Myocyte (in vitro differentiated cells): ENCODE results near the gene HCFC1. TPM values are rescaled to one million over a fixed set of nuclear protein-coding genes. Genes with fewer than 3 reads are reported as not detected.

Experiments
- DNase-seq: peaks from one replicate; pipeline ENCODE4 v3.0.0-alpha.2; 2012; ENCODE audit warnings: low read depth
- microRNA counts: library from miRNA; unstranded; fragments of <30 nt; microRNA quantifications from one replicate; lab custom pipeline; 2016
- microRNA-seq: library from miRNA; unstranded; fragments of <30 nt; microRNA quantifications from one replicate; pipeline ENCODE4, GENCODE V29; 2016
- total RNA-seq: library from RNA; depleted of rRNA; stranded (reverse); fragments of >200 nt; gene quantifications from 2 replicates; pipeline ENCODE4 v1.2.3, GENCODE V29; 2014

Gene HCFC1
- total RNA-seq, 1 donor from 2014 or later, result 27.1 TPM

DNA sequence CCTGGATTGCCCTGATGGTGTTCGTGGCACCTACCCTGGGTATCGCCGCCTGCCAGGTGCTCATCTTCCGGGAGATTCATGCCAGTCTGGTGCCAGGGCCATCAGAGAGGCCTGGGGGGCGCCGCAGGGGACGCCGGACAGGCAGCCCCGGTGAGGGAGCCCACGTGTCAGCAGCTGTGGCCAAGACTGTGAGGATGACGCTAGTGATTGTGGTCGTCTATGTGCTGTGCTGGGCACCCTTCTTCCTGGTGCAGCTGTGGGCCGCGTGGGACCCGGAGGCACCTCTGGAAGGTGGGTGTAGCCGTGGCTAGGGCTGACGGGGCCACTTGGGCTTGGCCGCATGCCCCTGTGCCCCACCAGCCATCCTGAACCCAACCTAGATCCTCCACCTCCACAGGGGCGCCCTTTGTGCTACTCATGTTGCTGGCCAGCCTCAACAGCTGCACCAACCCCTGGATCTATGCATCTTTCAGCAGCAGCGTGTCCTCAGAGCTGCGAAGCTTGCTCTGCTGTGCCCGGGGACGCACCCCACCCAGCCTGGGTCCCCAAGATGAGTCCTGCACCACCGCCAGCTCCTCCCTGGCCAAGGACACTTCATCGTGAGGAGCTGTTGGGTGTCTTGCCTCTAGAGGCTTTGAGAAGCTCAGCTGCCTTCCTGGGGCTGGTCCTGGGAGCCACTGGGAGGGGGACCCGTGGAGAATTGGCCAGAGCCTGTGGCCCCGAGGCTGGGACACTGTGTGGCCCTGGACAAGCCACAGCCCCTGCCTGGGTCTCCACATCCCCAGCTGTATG is 65.3 kb downstream of the HCFC1 start:
- DNase-seq, result no peak

DNA sequence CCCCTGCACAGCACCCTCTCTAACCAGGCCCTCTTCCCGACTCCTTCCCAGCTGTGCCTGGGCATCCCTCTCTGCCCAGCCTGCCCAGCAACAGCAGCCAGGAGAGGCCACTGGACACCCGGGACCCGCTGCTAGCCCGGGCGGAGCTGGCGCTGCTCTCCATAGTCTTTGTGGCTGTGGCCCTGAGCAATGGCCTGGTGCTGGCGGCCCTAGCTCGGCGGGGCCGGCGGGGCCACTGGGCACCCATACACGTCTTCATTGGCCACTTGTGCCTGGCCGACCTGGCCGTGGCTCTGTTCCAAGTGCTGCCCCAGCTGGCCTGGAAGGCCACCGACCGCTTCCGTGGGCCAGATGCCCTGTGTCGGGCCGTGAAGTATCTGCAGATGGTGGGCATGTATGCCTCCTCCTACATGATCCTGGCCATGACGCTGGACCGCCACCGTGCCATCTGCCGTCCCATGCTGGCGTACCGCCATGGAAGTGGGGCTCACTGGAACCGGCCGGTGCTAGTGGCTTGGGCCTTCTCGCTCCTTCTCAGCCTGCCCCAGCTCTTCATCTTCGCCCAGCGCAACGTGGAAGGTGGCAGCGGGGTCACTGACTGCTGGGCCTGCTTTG is 66.0 kb downstream of the HCFC1 start:
- DNase-seq, result no peak

DNA sequence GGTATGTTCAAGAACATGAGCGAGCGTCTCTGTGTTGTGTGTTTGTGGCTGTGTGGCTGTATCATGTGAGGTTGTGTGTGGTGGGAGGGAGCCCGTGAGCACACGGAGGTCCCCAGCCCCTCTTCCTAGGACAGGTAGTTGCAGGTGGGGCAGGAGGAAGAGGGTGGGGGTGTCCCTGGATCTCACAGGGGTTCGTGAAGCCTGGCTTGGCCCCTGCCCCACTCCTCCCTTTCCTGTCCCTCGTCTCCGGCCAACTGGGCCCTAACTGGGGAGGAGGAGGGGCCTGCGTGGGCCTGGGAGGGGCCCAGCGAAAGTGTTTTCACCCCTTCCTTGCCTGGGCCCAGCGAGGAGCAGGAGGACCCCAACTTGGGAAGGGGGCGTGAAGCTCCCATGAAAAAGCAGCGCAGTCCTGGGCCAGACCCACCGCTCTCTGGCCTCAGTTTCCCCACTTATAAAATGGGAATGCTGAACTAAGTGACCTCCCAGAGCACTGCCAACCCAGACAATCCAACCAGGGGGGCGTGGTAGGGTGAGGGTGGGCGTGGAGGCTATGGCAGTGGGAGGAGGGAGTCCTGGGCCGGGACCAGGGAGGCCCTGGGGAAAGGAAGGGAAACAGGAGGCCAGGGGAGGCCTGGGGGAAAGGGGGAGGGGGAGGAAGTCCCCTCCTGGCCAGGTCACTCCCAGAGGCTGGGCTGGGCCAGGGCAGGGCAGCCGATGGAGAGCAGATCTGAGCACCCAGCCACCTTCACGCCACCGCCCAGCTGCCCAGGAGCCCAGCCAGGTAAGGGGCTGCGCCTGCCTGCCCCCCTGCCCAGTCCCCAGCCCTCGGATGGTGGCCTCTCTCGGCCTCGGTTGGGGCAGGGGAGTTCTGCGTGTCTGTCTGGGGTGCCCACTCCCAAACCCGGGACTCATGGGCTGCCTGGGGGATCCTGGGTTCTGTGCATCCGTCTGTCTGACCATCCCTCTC is 67.3 kb downstream of the HCFC1 start, which contains the start of gene AVPR2:
Gene AVPR2 (plus strand): TSS at position 683 of the 967 bp plus-strand sequence. CDS start 473 bp downstream, outside the sequence.
- no peak for DNase-seq

DNA sequence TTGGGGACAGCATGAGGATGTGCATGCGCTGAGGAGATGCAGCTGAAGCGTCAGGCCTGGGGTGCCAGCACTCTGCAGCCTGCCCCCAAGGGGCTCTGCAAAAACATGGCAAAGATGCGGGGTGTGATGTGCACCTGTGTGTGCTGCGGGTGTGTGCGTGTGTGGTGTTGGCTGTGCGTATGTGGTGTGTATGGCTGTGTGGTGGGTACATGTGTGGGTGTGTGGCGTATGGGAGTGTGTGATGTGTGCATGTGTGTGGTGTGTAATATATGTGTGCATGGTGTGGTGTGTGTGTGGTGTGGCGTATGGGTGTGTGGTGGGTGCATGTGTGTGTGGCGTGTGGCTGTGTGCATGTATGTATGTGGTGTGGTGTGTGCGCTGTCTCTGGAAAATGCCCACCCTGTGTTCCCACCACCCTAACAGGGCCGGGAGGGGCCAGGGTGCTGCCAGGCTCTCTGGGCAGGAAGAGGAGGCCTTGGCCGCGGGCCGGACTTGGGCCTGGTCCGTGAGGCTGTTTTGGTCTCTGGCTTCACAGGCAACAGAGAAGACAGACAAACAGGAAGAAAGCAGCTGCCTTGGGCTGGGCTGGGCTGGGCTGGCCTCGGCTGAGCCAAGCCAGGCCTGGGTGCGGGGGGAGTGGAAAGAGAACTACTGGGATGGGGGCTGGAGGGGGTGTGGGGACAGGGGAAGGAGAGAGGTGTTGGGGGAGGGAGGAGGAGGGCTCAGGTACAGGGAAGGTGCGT is 68.2 kb downstream of the HCFC1 start:
- DNase-seq, result peak; percentile 61

DNA sequence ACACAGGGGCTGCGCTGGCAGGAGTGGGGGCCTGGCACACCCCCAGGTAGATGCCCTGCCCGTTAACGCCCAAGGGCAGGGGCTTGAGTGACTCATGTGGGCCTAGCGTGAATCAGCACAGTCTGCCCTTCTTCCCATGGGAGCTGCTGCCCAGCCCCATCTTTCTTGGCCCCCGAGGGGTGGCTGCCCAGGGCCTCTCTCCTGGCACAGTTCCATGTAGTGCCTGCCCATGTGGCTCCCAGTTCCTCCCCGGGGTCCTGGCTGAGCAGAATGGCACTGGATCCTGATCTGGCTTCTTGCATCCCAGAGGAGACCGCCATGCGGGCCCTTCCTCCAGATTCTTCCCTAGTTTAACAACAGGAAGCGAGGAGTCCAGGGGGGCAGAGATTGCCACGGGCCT is 69.2 kb downstream of the HCFC1 start:
- DNase-seq, result no peak

DNA sequence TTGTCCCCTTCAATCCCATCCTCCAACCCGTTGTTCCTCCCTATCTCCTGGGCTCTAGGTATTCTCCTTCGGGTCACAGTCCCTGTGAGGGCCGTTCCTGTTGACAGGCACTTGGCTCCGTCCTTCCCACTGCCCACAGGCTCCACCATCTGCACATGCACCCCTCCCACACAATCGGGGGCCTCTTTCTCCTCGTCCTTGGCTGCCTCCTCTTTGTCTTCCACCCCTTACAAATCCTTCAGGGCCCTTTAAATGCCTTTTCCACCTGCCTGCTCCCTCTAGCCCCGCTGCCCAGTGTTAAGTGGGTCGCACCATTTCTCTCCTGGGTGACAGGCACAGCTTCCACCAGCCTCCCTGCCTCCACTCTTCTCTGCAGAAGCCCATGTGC is 69.9 kb downstream of the HCFC1 start:
- DNase-seq, result no peak

DNA sequence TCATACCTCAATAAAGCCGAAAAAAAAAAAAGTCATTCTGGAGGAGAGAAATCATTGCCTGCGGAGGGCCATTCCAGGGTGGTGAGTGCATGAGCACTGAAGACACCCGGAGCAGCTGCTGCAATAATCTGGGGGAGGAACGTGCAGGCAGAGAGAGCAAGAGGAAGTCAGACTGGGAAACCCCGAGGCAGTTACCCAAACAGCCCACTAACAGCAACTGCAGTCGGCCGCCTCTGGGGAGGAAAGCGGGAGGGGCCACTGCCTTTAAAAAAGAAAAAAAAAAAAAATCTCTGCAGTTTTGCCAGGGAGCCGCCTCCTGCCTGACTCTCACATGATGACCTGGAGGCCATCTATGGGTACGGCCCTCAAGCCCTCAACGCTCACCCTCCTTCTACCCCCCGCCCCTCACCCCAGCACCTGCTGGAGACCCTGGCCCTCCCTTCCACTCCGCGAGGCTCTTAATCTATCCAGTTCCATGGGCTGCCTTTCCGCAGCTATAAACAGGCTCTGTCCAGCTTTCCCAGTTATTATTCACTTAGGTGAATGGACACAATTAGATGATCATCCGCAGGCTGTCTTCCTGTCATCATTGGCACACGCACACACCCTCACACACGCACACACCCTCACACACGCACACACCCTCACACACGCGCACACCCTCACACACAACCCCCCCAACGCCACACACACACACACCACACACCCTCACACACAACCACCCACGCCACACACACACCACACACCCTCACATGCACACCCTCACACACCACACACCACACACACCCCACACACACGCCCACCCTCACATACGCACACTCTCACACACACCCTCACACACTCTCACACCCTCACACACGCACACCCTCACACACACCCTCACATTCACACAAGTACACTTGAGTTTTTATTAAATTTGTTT is 70.5 kb downstream of the HCFC1 start:
- peak; percentile 93 for DNase-seq

DNA sequence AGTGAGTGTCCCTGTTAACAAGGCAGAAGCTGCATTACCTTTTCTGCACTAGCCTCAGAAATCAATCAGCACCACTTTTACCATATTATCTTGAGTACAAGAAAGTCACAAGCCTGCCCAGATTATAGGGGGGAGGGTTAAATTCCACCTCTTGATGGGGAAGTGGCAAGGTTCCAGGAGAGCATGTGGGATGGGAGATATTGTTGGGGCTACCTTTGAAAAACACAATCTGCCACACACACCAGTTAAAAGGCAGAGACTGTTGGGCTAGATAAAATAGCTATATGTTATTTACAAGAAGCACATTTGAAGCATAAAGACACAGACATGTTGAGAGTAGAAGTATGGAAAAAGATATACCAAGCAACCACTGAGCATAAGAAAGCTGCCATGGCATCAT is 73.7 kb downstream of the HCFC1 start:
- DNase-seq, result no peak

MicroRNAs within 50 kb of the gene (microRNA counts, 767-probe panel; counts per million panel counts)
- not detected for microRNA hsa-miR-718 (lab: Ali Mortazavi, UCI)

Small RNAs within 50 kb of the gene (microRNA-seq; reads per million reads assigned to microRNA genes)
- gene MIR3202-1 (not detected), gene MIR3202-2 (not detected), gene MIR718 (not detected)

Other genes starting within 250 kb of the HCFC1 start
- 150 and 162 TPM in 2 replicates for gene BCAP31, start 247.4 kb downstream of the HCFC1 start, total RNA-seq
- gene ABCD1, start 247.0 kb downstream of the HCFC1 start, total RNA-seq, result 53.8 and 71.6 TPM in 2 replicates
- gene PLXNB3, start 207.6 kb downstream of the HCFC1 start, total RNA-seq, result 5.1 and 11.9 TPM in 2 replicates
- 252 and 340 TPM in 2 replicates for gene SRPK3, start 190.8 kb downstream of the HCFC1 start, total RNA-seq
- gene IDH3G, start 177.4 kb downstream of the HCFC1 start, total RNA-seq, result 92.7 and 104 TPM in 2 replicates
- gene SSR4, start 177.2 kb downstream of the HCFC1 start, total RNA-seq, result 155 and 228 TPM in 2 replicates
- 0.47 and 1.4 TPM in 2 replicates for gene PDZD4, start 141.3 kb downstream of the HCFC1 start, total RNA-seq
- 24.6 and 44.9 TPM in 2 replicates for gene L1CAM, start 85.6 kb downstream of the HCFC1 start, total RNA-seq
- 0.48 and 1.0 TPM in 2 replicates for gene AVPR2, start 67.1 kb downstream of the HCFC1 start, total RNA-seq
- 12.8 and 18.2 TPM in 2 replicates for gene ARHGAP4, start 45.6 kb downstream of the HCFC1 start, total RNA-seq
- 120 and 132 TPM in 2 replicates for gene NAA10, start 36.8 kb downstream of the HCFC1 start, total RNA-seq
- 2.5 and 2.7 TPM in 2 replicates for gene RENBP, start 27.2 kb downstream of the HCFC1 start, total RNA-seq
- gene TMEM187, start 936 bp upstream of the HCFC1 start, total RNA-seq, result 10.9 and 11.9 TPM in 2 replicates
- 83.3 and 90.4 TPM in 2 replicates for gene IRAK1, start 48.1 kb upstream of the HCFC1 start, total RNA-seq
- gene MECP2, start 125.9 kb upstream of the HCFC1 start, total RNA-seq, result 28.5 and 29.9 TPM in 2 replicates
- gene OPN1LW, start 172.4 kb upstream of the HCFC1 start, total RNA-seq, result not detected in 2 replicates
- gene OPN1MW, start 210.8 kb upstream of the HCFC1 start, total RNA-seq, result not detected in 2 replicates
- not detected in 2 replicates for gene OPN1MW2, start 247.9 kb upstream of the HCFC1 start, total RNA-seq